H9 (cell line): ENCODE data around the gene FHIT. TPM values are rescaled to one million over a fixed set of nuclear protein-coding genes. Genes with fewer than 3 reads are reported as not detected.

ENCODE experiments used
- DNase-seq: peaks from one replicate; pipeline ENCODE4 v3.0.0-alpha.2; 2017
- H2AFZ ChIP-seq: one replicate; pipeline ENCODE4 v1.6.1; 2013; ENCODE audit warnings: mild to moderate bottlenecking, low read length, control low read depth, moderate library complexity
- H2AK5ac ChIP-seq: 2 replicates; pipeline ENCODE4 v1.6.1; 2013; ENCODE audit warnings: low read length, control low read depth, mixed read lengths; ENCODE audit not compliant: insufficient read length
- H2BK120ac ChIP-seq: one replicate; pipeline ENCODE4 v1.6.1; 2013; ENCODE audit warnings: low read depth, mild to moderate bottlenecking, low read length, control low read depth, inconsistent platforms; ENCODE audit not compliant: poor library complexity, severe bottlenecking
- H2BK12ac ChIP-seq: 2 replicates; pipeline ENCODE4 v1.6.1; 2013; ENCODE audit warnings: low read length, control low read depth, mixed read lengths, low read depth; ENCODE audit not compliant: insufficient read length
- H2BK15ac ChIP-seq: 2 replicates; pipeline ENCODE4 v1.6.1; 2013; ENCODE audit warnings: low read depth, low read length, control low read depth
- H2BK20ac ChIP-seq: one replicate; pipeline ENCODE4 v1.6.1; 2013; ENCODE audit warnings: low read depth, mild to moderate bottlenecking, low read length, control low read depth, inconsistent platforms; ENCODE audit not compliant: poor library complexity, severe bottlenecking
- H2BK5ac ChIP-seq: 2 replicates; pipeline ENCODE4 v1.6.1; 2013; ENCODE audit warnings: low read length, control low read depth, mixed read lengths; ENCODE audit not compliant: insufficient read length
- H3K14ac ChIP-seq: 2 replicates; pipeline ENCODE4 v1.6.1; 2013; ENCODE audit warnings: low read length, control low read depth; ENCODE audit not compliant: insufficient read depth
- H3K18ac ChIP-seq: 2 replicates; pipeline ENCODE4 v1.6.1; 2013; ENCODE audit warnings: low read depth, mild to moderate bottlenecking, mixed read lengths, low read length, control low read depth; ENCODE audit not compliant: insufficient read length
- H3K23ac ChIP-seq: 2 replicates; pipeline ENCODE4 v1.6.1; 2013; ENCODE audit warnings: low read length, control low read depth, mixed read lengths, low read depth; ENCODE audit not compliant: insufficient read length
- H3K23me2 ChIP-seq: 2 replicates; pipeline ENCODE4 v1.6.1; 2013; ENCODE audit warnings: low read depth, mild to moderate bottlenecking, mixed read lengths, low read length, control low read depth; ENCODE audit not compliant: insufficient read length, poor library complexity, severe bottlenecking
- H3K27ac ChIP-seq: 2 replicates; pipeline ENCODE4 v1.5.1; 2013; ENCODE audit warnings: low read length, control low read depth, mixed read lengths, low read depth; ENCODE audit not compliant: insufficient read length
- H3K27me3 ChIP-seq: 2 replicates; pipeline ENCODE4 v1.6.1; 2013; ENCODE audit warnings: low read length, control low read depth, inconsistent platforms; ENCODE audit not compliant: insufficient read depth
- H3K4ac ChIP-seq: 2 replicates; pipeline ENCODE4 v1.6.1; 2013; ENCODE audit warnings: low read depth, mild to moderate bottlenecking, control low read depth, inconsistent platforms, low read length, moderate library complexity
- H3K4me1 ChIP-seq: 2 replicates; pipeline ENCODE4 v1.6.1; 2013; ENCODE audit warnings: low read length, control low read depth, inconsistent platforms; ENCODE audit not compliant: insufficient read depth
- H3K4me2 ChIP-seq: 2 replicates; pipeline ENCODE4 v1.6.1; 2013; ENCODE audit warnings: low read length, control low read depth, mixed read lengths; ENCODE audit not compliant: insufficient read length, insufficient read depth
- H3K56ac ChIP-seq: 2 replicates; pipeline ENCODE4 v1.6.1; 2013; ENCODE audit warnings: low read depth, mild to moderate bottlenecking, mixed read lengths, low read length, control low read depth; ENCODE audit not compliant: insufficient read length
- H3K79me1 ChIP-seq: 2 replicates; pipeline ENCODE4 v1.6.1; 2013; ENCODE audit warnings: low read depth, mild to moderate bottlenecking, moderate library complexity, low read length, control low read depth, inconsistent platforms; ENCODE audit not compliant: insufficient read depth, poor library complexity, severe bottlenecking
- H3K79me2 ChIP-seq: 2 replicates; pipeline ENCODE4 v1.6.1; 2013; ENCODE audit warnings: low read length, control low read depth, inconsistent platforms; ENCODE audit not compliant: insufficient read depth
- H3K9ac ChIP-seq: 2 replicates; pipeline ENCODE4 v1.6.1; 2013; ENCODE audit warnings: low read length, control low read depth, mixed read lengths; ENCODE audit not compliant: insufficient read length; ENCODE audit errors: extremely low read depth
- H3K9me3 ChIP-seq: one replicate; pipeline ENCODE4 v1.6.1; 2013; ENCODE audit warnings: low read depth, low read length, inconsistent platforms; ENCODE audit not compliant: control insufficient read depth
- H3T11ph ChIP-seq: one replicate; pipeline ENCODE4 v1.6.1; 2013; ENCODE audit warnings: mild to moderate bottlenecking, low read length, control low read depth, inconsistent platforms
- H4K20me1 ChIP-seq: one replicate; pipeline ENCODE4 v1.6.1; 2013; ENCODE audit not compliant: control insufficient read depth, insufficient read length, insufficient read depth
- H4K5ac ChIP-seq: 2 replicates; pipeline ENCODE4 v1.6.1; 2013; ENCODE audit warnings: low read depth, mild to moderate bottlenecking, mixed read lengths, low read length, control low read depth; ENCODE audit not compliant: insufficient read length
- H4K8ac ChIP-seq: replicated peaks from 2 replicates; pipeline ENCODE4 v1.6.1; 2013; ENCODE audit warnings: low read length, control low read depth, mixed read lengths, low read depth; ENCODE audit not compliant: insufficient read length
- H4K91ac ChIP-seq: 2 replicates; pipeline ENCODE4 v1.6.1; 2013; ENCODE audit warnings: low read depth, mild to moderate bottlenecking, moderate library complexity, mixed read lengths, low read length, control low read depth; ENCODE audit not compliant: insufficient read length
- H3K27ac Mint-ChIP-seq, 3 experiments: 2 replicates in 2 of 3; 3 replicates in 1 of 3; pipeline ENCODE4 v1.8.0; 2020 to 2021; ENCODE audit warnings: mixed read lengths in 3 of 3, mild to moderate bottlenecking in 1 of 3, moderate library complexity in 1 of 3
- H3K27me3 Mint-ChIP-seq: 2 replicates; pipeline ENCODE4 v1.8.0; 2021; ENCODE audit warnings: low read depth, mild to moderate bottlenecking, moderate library complexity, mixed read lengths
- H3K36me3 Mint-ChIP-seq, 3 experiments: 2 replicates in 2 of 3; 3 replicates in 1 of 3; pipeline ENCODE4 v1.8.0; 2020 to 2021; ENCODE audit warnings: low read depth in 3 of 3, mixed read lengths in 3 of 3; ENCODE audit not compliant: insufficient read depth in 1 of 3
- H3K4me1 Mint-ChIP-seq, 2 experiments: 2 replicates each; pipeline ENCODE4 v1.8.0; 2020; ENCODE audit warnings: mixed read lengths in 2 of 2
- H3K4me3 Mint-ChIP-seq, 2 experiments: 2 replicates in 1 of 2; 3 replicates in 1 of 2; pipeline ENCODE4 v1.8.0; 2020 to 2021; ENCODE audit warnings: mild to moderate bottlenecking in 2 of 2, mixed read lengths in 2 of 2, moderate library complexity in 1 of 2
- H3K9me3 Mint-ChIP-seq, 2 experiments: 2 replicates in 1 of 2; 3 replicates in 1 of 2; pipeline ENCODE4 v1.8.0; 2020; ENCODE audit warnings: mild to moderate bottlenecking in 2 of 2, mixed read lengths in 2 of 2, moderate library complexity in 1 of 2
- CTCF ChIP-seq: fragments of 200-600 bp; sonication (generic); conservative IDR thresholded peaks from 3 replicates; pipeline ENCODE4 v1.8.0; 2021; ENCODE audit warnings: antibody characterized with exemption, mild to moderate bottlenecking
- WGBS: extraction: QIAGEN DNeasy Blood & Tissue Kit; methylation state at CpG from one replicate; pipeline ENCODE4 v1.1.7; 2013; ENCODE audit warnings: missing lambda C conversion rate, low lambda C conversion rate, mixed read lengths; ENCODE audit not compliant: insufficient read length; ENCODE audit errors: extremely low coverage; 5-methylcytosine and 5-hydroxymethylcytosine counted together
- total RNA-seq: library from RNA; stranded (reverse); gene quantifications from 2 replicates; pipeline ENCODE4 v1.2.1, GENCODE V29; 2021

Gene FHIT
- total RNA-seq, 1 experiment from 2014 or later: 3.0 TPM

GRCh38 chr3:60913474-60913873, 337.8 kb downstream of the FHIT start:
- Histone ChIP-seq H3K9ac (no peak overlapping the region), H3K4ac (no peak overlapping the region), H3K9me3 (no peaks in the 10 kb centered on the region), H3K4me2 (no peak overlapping the region), H3T11ph (no peak overlapping the region), H2AFZ (no peak overlapping the region), H2BK20ac (no peak overlapping the region), H3K79me1 (no peaks in the 10 kb centered on the region), H2BK12ac (no peak overlapping the region), H2BK5ac (no peak overlapping the region), H3K56ac (no peak overlapping the region), H3K18ac (no peak overlapping the region), H3K79me2 (no peaks in the 10 kb centered on the region), H4K5ac (no peak overlapping the region), H2AK5ac (no peak overlapping the region), H3K23me2 (no peaks in the 10 kb centered on the region), H4K91ac (no peak overlapping the region), H3K14ac (no peak overlapping the region), H3K27me3 (no peaks in the 10 kb centered on the region), H3K27ac (no peak overlapping the region), H2BK120ac (no peak overlapping the region), H3K23ac (no peak overlapping the region), H2BK15ac (no peak overlapping the region), H4K8ac (no peak overlapping the region), H3K4me1 (no peaks in the 10 kb centered on the region), H4K20me1 (no peaks in the 10 kb centered on the region)
- H3K27ac Mint-ChIP-seq: no peak overlapping the region
- H3K27me3 Mint-ChIP-seq: no peaks in the 10 kb centered on the region
- TF ChIP-seq CTCF: no peak
- peaks cover 0 to 24% (median 3%) of the 10 kb centered on the region in 3 experiments; a peak in 4 of 7 replicates for H3K36me3 Mint-ChIP-seq
- H3K4me3 Mint-ChIP-seq: no peak overlapping the region
- no CpG with 5 or more reads among the region's 1 CpG for WGBS
- H3K4me1 Mint-ChIP-seq: no peaks in the 10 kb centered on the region
- peaks cover 3 to 13% of the 10 kb centered on the region in 2 experiments for H3K9me3 Mint-ChIP-seq
- DNase-seq: no peak
